IPS DF 6.9 (cell line): ENCODE results near the gene COMMD4.
"Not testable (repeated sequence)": the region's sequence is repeated elsewhere in the genome, so short reads cannot be mapped to it uniquely, and the experiment has no call there.

Source experiments
- DNase-seq: peaks from one replicate; pipeline ENCODE4 v3.0.0-alpha.2; 2013; ENCODE audit warnings: low read depth, low spot score
- H3K27ac ChIP-seq: one replicate; pipeline ENCODE4 v1.5.1; 2013; ENCODE audit warnings: low read length, control low read depth
- H3K27me3 ChIP-seq: 2 replicates; pipeline ENCODE4 v1.6.1; 2013; ENCODE audit warnings: mild to moderate bottlenecking, low read length; ENCODE audit not compliant: control insufficient read depth, insufficient read depth
- H3K36me3 ChIP-seq: 2 replicates; pipeline ENCODE4 v1.6.1; 2013; ENCODE audit warnings: low read length; ENCODE audit not compliant: control insufficient read depth, insufficient read depth
- H3K4me1 ChIP-seq: 2 replicates; pipeline ENCODE4 v1.6.1; 2013; ENCODE audit warnings: low read length; ENCODE audit not compliant: control insufficient read depth, insufficient read depth
- H3K4me3 ChIP-seq: 2 replicates; pipeline ENCODE4 v1.5.1; 2013; ENCODE audit warnings: mild to moderate bottlenecking, low read length
- H3K9me3 ChIP-seq: 2 replicates; pipeline ENCODE4 v1.6.1; 2013; ENCODE audit warnings: low read length, inconsistent platforms; ENCODE audit not compliant: control insufficient read depth, insufficient read depth
- WGBS: extraction: QIAGEN DNeasy Blood & Tissue Kit; methylation state at CpG from one replicate; pipeline ENCODE4 v1.1.7; 2013; ENCODE audit warnings: mixed read lengths, missing lambda C conversion rate; ENCODE audit not compliant: insufficient read length, insufficient coverage; 5-methylcytosine and 5-hydroxymethylcytosine counted together

COMMD4 gene

DNA sequence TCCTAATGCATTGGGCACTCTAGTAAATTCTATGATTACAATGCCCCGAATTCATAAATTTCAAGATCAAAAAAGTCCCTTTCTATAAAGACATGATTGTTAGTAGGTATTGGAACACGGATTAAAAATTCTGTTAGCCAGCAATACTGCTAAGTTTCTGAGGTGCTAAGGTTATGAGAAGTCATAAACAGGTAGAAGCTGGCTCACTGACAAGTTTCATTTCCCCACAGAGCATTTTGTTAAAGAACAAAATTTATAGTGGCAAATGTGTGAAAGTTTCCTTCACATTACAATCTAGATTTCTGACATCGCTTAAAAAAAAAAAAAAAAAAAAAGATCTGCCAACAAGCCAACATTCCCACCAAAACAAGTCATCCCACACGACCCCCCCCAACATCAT lies 44.9 kb downstream of the COMMD4 start:
- Histone ChIP-seq H3K9me3 (no peaks in the 10 kb centered on the region), H3K27me3 (no peaks in the 10 kb centered on the region), H3K4me3 (no peak overlapping the region), H3K27ac (no peak overlapping the region), H3K4me1 (no peaks in the 10 kb centered on the region), H3K36me3 (peaks cover 17% of the 10 kb centered on the region; the same call in 1 of the 2 replicates)
- DNase-seq, result no peak
- WGBS, result no CpG with 5 or more reads among the region's 4 CpGs

DNA sequence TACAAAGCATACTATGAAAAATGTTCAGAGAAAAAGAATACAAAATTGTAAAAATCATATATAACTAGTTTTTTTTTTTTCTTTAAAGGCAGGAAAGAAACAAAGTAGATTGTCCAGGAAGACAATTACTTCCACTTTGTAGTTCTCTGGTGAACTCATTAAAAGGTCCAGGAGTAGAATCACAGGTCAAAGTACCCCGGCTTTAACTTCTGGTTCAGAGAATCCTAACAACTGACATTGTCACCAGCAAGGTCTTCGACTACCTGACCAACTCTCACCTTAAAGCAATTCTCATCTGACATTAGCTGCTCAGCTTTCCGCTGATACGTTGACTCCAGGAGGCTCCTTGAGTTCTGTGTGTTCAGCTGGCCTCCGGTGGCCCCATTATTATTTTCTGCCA lies 48.1 kb downstream of the COMMD4 start:
- not testable (repeated sequence) for H3K9me3 ChIP-seq, DNase-seq, H3K27ac ChIP-seq, H3K4me3 ChIP-seq, H3K27me3 ChIP-seq, H3K4me1 ChIP-seq
- peaks cover 24% of the 10 kb centered on the region for H3K36me3 ChIP-seq
- no CpG with 5 or more reads among the region's 5 CpGs for WGBS
